ENCODE results near the gene RNASEH2A. TPM values are rescaled to one million over a fixed set of nuclear protein-coding genes. Genes with fewer than 3 reads are reported as not detected.

The RNASEH2A gene
- total and polyA plus RNA-seq, 2 of the 13 experiments (the other 11 are each of a cell fraction or from before 2014, with no cell fraction given) = 25.1 to 35.8 TPM

DNA sequence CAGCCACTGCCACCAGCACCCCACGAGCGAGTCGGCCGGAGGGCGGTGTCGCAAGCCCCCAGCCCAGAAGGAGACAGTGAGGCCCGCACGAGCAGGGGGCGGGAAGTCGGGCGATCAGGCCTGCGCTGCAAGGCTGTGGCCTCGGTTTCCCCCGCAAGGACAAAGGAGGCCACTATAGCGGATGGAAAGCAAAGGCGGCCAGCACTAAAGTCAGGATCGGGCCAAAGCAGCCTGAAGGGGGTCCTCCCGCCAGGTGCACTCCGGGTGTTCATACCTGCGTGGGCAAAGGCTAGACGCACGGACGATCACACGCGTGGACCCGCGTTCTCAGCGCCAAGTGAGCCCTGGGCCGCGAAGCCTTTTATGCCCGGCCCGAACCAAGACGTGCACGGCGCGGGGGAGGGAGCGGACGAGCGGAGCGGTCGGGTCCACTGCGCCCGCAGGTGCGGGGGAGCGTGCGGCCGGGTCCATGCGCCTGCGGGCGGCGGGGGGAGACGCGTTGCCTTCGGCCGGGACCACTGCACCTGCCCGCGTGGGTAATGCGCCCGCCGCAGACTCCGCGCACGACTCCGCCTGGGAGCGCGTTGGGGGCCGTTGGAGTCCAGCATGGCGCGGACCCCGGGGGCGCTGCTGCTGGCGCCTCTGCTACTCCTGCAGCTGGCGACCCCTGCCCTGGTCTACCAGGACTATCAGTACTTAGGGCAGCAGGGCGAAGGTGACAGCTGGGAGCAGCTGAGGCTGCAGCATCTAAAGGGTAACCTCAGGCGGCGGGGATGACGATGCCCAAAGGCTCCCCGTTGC lies 4.7 kb upstream of the RNASEH2A start, which contains the start of the genes PRDX2 and THSD8 (continued):
- TF ChIP-seq, protein P1, sequence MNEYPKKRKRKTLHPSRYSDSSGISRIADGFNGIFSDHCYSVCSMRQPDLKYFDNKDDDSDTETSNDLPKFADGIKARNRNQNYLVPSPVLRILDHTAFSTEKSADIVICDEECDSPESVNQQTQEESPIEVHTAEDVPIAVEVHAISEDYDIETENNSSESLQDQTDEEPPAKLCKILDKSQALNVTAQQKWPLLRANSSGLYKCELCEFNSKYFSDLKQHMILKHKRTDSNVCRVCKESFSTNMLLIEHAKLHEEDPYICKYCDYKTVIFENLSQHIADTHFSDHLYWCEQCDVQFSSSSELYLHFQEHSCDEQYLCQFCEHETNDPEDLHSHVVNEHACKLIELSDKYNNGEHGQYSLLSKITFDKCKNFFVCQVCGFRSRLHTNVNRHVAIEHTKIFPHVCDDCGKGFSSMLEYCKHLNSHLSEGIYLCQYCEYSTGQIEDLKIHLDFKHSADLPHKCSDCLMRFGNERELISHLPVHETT (CRISPR knock-in tag; conservative IDR thresholded peaks at IDR 0.05) = no peak
- no peak for TF ChIP-seq NFIC (IDR thresholded peaks at IDR 0.05; ENCODE audit: low read length)
- TF ChIP-seq MEF2D (CRISPR knock-in tag; IDR thresholded peaks at IDR 0.05) = peak; percentile 55; the same call in 1 of the 2 replicates
- peak; percentile 85 for TF ChIP-seq ZNF883 (CRISPR knock-in tag; IDR thresholded peaks at IDR 0.05; ENCODE audit: not compliant biosample characterization)
- TF ChIP-seq ZNF431 (CRISPR knock-in tag; IDR thresholded peaks at IDR 0.05; ENCODE audit: borderline replicate concordance, low read depth) = no peak
- TF ChIP-seq ATRX (CRISPR knock-in tag; IDR thresholded peaks at IDR 0.05; ENCODE audit: borderline replicate concordance) = no peak
- TF ChIP-seq, protein P2, sequence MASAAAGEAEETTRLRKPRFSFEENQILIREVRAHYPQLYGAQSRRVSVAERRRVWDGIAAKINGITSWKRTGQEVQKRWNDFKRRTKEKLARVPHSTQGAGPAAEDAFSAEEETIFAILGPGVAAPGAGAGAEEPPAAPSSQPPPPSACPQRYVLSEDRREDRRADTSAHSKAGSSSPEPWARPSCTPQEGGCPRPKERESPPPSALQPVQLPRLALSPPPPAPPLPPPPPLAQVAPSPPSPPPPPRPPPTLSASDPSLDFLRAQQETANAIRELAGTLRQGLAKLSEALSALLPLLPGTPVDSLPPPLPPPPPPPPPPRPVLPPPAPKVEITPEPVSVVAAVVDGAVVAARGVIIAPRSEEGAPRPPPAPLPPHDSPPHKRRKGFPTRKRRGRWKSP (CRISPR knock-in tag; IDR thresholded peaks at IDR 0.05) = peak; percentile 71; the same call in 1 of the 2 replicates
- peak; percentile 78 for TF ChIP-seq MEIS2 (CRISPR knock-in tag; IDR thresholded peaks at IDR 0.05)
- peak; percentile 91; the same call in 1 of the 2 replicates for TF ChIP-seq KAT7 (CRISPR knock-in tag; IDR thresholded peaks at IDR 0.05; ENCODE audit: borderline replicate concordance)
- no peak for TF ChIP-seq HMGA1 (CRISPR knock-in tag; conservative IDR thresholded peaks at IDR 0.05)
- no peak; the same call in 1 of the 2 replicates for TF ChIP-seq ZNF841 (CRISPR knock-in tag; IDR thresholded peaks at IDR 0.05; ENCODE audit: borderline replicate concordance)
- TF ChIP-seq ZFP36L2 (CRISPR knock-in tag; IDR thresholded peaks at IDR 0.05) = no peak; the same call in 1 of the 2 replicates
- peak; percentile 55 for TF ChIP-seq ZNF460 (CRISPR knock-in tag; IDR thresholded peaks at IDR 0.05; ENCODE audit: borderline replicate concordance)
- no peak; the same call in 1 of the 2 replicates for TF ChIP-seq ZBTB8A (CRISPR knock-in tag; IDR thresholded peaks at IDR 0.05; ENCODE audit: borderline replicate concordance, low read depth)
- TF ChIP-seq ERF (CRISPR knock-in tag; IDR thresholded peaks at IDR 0.05) = peak; percentile 60
- TF ChIP-seq IRX3 (CRISPR knock-in tag; IDR thresholded peaks at IDR 0.05; ENCODE audit: borderline replicate concordance, low read depth) = 0 out of 2 replicates have a peak, but pooled peaks have one; percentile 68
- no peak for TF ChIP-seq CENPX (CRISPR knock-in tag; IDR thresholded peaks at IDR 0.05)
- TF ChIP-seq ZNF253 (CRISPR knock-in tag; IDR thresholded peaks at IDR 0.05; ENCODE audit: borderline replicate concordance) = no peak
- TF ChIP-seq, protein P3, sequence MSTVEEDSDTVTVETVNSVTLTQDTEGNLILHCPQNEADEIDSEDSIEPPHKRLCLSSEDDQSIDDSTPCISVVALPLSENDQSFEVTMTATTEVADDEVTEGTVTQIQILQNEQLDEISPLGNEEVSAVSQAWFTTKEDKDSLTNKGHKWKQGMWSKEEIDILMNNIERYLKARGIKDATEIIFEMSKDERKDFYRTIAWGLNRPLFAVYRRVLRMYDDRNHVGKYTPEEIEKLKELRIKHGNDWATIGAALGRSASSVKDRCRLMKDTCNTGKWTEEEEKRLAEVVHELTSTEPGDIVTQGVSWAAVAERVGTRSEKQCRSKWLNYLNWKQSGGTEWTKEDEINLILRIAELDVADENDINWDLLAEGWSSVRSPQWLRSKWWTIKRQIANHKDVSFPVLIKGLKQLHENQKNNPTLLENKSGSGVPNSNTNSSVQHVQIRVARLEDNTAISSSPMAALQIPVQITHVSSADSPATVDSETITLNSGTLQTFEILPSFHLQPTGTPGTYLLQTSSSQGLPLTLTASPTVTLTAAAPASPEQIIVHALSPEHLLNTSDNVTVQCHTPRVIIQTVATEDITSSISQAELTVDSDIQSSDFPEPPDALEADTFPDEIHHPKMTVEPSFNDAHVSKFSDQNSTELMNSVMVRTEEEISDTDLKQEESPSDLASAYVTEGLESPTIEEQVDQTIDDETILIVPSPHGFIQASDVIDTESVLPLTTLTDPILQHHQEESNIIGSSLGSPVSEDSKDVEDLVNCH (CRISPR knock-in tag; IDR thresholded peaks at IDR 0.05) = no peak; the same call in 1 of the 2 replicates
- no peak for TF ChIP-seq SNAPC2 (CRISPR knock-in tag; IDR thresholded peaks at IDR 0.05)
- TF ChIP-seq, protein P4, sequence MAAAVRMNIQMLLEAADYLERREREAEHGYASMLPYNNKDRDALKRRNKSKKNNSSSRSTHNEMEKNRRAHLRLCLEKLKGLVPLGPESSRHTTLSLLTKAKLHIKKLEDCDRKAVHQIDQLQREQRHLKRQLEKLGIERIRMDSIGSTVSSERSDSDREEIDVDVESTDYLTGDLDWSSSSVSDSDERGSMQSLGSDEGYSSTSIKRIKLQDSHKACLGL (CRISPR knock-in tag; IDR thresholded peaks at IDR 0.05) = 0 out of 2 replicates have a peak, but pooled peaks have one; percentile 8
